SKM-1 (cell line): ENCODE results near the gene PRSS36.

ENCODE experiments used
- DNase-seq: peaks from one replicate; lab custom pipeline; 2025; ENCODE audit not compliant: unreplicated experiment; lab: John Stamatoyannopoulos, UW

The PRSS36 gene

DNA sequence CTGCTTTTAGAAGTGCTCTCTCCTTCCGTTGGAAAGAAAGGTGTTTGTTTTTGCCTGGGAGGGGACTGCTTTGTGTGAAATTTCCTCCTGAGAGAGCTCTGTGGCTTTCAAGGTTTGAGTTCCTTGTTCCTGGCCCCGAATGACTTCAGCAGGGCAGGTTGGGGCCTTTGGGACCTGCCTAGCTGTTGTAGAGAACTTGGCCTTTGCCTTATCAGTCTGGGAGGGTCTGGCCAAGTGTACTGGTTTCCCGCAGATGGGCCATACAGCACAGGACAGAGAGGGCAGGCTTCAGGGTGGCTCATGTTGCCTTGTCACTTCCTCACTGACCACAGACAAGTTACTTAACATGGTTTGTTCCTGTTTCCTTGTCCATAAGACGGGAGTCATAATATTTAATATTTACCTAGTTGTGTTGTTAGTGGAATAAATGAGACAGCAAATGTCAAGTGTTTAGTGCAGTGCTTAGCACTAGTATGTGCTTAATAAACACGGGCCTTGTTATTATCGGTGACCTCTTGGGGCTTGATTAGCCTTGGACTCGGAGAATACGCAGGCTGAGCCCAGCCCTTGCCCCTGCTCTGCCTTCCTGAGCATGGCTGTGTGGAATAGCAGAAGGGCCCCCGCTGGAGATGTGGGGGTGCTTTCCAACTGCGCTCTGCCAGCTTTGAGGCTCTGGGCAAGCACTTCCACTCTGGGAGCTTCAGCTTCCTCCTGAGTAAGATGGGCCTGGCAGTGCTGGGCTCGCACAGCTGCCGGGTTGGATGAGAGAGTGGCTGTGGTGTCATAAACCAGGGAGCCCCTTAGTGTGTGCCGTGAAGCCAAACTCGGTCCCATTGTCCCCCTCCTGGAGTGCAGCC lies 20.9 kb downstream of the PRSS36 start:
- DNase-seq, result peak; percentile 98

DNA sequence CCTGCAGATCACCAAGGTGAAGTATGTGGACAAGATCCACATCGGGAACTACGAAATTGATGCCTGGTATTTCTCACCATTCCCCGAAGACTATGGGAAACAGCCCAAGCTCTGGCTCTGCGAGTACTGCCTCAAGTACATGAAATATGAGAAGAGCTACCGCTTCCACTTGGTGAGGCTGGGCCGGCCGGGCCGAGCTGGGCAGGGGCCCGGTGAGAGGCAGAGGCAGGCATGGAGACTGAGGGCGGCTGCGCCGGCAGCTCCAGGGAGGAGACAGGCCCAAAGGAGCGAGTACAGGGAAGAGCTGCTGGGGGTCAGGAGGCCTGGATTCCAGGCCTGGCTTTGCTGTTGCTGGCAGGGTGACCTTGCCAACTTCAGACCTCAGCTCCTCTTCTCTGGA lies 22.7 kb downstream of the PRSS36 start:
- DNase-seq, result no peak

DNA sequence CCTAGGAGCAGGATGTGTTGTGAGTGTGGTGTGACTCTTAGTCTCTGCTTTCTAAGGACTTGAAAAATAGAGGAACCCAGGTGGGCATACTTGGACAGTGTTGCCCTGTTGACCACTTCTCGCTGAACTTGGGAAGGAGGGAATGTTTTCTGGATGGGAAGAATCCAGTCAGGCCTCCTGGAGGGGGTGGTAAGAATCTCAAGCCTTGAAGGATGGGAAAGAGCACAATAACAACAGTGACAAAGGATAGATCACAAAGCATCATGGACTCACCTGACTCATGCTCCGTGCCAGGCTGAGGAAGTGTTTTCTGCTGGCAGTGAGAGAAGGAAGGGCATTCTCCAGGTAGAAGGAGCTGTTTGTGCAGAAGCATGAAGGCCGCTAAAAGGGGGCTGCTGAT lies 24.0 kb downstream of the PRSS36 start:
- no peak for DNase-seq

DNA sequence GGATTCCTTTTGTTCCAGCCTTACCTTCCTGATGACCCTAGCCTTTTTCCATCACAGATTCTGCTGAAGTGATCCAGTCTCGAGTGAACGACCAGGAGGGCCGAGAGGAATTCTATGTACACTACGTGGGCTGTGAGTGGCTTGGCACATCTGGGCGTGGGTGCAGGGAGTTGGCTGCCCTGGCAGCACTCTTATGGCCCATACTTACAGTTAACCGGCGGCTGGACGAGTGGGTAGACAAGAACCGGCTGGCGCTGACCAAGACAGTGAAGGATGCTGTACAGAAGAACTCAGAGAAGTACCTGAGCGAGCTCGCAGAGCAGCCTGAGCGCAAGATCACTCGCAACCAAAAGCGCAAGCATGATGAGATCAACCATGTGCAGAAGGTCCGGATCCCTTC lies 29.7 kb downstream of the PRSS36 start:
- DNase-seq, result no peak

DNA sequence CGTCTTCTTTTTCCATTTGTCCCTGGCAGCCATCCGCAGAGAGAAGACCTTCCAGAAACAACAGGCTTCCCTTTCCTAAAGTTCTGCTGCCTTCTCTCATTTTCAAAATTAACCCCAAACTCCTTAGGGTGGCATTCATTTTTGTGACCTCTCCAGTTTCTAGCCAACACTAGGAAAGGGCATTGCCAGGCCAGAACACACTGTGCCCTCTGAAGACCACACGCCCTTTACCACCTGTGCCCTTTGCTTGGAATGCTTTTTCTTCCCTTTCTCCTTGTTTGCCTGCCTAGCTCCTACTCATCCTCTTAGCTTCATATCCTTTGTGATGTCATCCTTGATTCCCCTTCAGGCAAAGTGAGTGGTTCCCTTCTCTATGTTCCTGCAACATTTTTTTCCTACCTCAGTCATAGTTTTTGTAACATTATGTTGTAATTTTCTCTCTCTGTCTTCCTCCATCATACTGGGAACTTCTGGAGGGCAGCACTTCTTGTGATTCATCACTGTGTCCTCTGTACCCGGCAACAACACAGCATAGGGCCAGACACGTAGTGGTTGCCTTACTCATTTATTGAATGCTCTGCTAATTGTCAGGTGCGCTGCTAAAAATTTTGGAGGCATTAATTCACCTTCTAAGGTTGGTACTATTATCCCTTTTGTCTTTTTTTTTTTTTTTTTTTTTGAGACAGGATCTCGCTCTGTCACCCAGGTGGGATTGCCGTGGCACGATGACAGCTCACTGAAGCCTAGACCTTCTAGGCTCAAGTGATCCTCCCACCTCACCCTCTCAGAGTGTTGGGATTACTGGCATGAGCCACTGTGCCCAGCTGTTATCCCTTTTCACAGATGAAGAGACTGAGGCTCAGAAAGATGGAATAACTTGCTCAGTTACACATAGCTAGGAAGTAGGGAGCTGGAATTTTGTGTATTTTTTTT lies 31.4 kb downstream of the PRSS36 start:
- no peak for DNase-seq

DNA sequence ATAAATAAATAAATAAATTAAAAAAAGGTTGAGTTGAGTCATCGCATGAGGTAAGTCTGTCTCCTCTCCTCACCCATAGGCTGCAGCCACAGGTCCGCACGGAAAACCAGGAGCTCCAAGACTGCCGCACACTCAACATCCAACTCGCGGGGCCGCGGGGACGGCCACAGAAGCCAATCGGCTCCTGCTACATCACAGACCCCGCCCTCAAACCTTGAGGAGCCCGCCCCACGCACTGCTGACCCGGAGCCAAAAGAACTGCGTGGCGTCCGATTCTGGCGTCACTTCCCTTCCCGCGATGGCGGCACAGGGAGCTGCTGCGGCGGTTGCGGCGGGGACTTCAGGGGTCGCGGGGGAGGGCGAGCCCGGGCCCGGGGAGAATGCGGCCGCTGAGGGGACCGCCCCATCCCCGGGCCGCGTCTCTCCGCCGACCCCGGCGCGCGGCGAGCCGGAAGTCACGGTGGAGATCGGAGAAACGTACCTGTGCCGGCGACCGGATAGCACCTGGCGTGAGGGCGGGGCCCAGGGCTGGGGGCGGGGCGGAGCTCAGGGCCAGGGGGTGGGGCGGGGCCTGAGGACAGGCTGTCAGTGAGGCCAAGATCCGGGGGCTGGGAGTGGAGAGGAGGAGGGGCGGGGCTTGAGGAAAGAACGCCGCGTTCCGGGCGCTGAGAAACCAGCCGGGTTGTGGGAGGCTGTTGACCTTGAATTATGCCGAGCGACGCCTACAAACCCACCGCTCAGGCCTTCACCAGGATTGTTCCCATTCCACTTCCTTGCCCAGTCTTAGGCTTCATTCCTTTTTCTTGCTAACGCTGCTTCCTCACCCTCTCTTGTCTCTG lies 32.3 kb downstream of the PRSS36 start, which contains the start of gene KAT8:
Gene KAT8, plus strand, starts transcription at position 281 of the 839 bp plus-strand sequence. Its CDS starts 18 bp downstream, at position 299.
- peak; percentile 96 for DNase-seq

DNA sequence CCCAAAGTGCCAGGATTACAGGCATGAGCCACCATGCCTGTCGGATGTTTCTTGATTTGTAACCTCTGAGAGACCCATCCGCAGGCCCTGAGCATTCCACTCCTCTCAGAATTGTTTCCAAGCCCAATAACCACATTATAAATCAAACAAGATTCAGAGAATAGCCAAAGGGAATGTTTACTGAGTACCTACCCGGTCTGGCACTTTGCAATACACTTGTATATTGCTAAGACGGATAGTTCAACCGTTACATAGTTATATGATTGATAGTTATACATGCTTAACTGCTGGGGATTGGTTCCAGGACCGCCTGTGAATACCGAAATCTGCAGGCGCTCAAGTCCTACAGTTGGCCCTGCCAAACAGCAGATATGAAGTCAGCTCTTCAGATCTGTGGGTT lies 35.4 kb downstream of the PRSS36 start:
- DNase-seq, result no peak

DNA sequence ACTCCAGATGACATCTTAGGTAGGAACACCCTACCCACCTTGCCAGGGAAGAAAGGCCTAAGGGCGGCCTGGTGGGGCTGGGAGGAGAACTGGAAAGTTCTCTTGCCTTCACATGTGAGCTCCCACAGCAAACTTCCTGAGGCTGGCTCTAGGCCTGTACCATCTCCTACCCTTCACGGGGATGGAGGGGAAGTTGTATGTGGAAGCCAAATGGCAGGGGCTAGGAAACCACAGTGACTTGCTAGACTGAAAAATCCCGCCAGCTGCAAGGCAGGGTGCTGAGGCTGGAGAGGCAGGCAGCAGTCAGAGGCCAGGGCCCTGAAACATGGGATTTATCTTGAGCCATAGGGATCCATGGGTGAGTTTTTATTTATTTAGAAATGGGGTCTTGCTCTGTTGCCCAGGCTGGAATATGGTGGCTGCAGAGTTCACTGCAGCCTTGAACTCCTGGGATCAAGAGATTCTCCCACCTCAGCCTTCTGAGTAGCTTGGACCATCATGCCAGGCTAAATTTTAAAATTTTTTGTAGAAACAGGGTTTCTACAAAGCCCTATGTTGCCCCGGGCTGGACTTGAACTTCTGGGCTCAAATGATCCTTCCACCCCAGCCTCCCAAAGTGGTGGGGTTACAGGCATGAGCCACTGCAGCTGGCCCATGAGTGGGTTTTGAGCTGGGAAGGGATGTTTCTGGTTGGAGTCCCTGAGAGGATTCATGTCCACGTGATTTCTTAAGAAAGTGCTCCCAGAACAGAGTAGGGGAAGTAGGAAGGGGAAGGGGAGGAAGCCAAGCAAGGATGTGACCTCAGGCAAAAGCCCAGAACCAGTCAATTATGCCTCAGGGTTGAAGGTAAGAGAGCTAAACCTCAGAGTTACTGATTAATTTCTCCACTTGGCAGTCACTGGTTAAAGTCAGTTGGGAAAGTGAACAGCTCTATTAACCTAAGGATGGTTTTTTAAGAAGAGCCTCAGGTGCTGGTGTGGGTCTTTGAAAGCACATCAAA lies 36.4 kb downstream of the PRSS36 start:
- peak; percentile 78 for DNase-seq

DNA sequence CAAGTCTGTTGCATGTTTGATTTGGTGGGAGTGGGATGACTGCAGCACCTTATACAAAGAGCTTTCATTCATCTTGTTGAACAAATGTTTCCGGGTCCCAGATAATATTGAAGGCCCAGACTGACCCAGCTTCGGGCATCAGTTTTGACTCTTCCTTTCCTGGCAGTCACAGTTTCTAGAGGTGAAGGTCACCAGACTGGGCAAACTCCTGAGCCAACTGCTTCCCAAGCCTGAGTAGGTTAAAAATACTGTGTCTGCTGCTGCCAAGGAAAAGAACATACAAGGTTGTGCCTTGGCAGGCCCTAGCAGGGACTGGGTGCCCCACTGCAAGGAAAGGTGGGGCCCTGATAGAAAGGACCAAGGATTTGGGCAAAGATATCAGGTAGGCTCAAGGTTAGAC lies 37.2 kb downstream of the PRSS36 start:
- DNase-seq, result no peak

DNA sequence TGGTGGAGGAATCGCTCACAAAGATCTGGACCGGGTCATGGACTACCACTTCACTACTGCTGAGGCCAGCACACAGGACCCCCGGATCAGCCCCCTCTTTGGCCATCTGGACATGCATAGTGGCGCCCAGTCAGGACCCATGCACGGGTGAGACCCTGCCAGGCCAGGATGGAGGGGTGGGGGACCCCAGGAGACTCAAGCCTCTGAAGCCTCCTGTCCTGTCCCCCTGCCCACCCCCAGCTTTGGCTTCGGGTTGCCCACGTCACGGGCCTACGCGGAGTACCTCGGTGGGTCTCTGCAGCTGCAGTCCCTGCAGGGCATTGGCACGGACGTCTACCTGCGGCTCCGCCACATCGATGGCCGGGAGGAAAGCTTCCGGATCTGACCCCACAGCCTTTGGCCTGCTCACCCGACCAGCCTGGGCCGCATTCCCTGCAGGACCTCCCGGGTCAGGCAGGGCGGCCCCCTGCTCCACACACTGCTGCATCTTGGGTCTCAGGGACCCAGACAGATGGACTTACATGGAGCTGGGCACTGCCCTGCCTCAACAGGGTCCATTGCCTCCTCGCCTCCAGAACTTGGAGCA lies 37.9 kb downstream of the PRSS36 start:
- no peak for DNase-seq

DNA sequence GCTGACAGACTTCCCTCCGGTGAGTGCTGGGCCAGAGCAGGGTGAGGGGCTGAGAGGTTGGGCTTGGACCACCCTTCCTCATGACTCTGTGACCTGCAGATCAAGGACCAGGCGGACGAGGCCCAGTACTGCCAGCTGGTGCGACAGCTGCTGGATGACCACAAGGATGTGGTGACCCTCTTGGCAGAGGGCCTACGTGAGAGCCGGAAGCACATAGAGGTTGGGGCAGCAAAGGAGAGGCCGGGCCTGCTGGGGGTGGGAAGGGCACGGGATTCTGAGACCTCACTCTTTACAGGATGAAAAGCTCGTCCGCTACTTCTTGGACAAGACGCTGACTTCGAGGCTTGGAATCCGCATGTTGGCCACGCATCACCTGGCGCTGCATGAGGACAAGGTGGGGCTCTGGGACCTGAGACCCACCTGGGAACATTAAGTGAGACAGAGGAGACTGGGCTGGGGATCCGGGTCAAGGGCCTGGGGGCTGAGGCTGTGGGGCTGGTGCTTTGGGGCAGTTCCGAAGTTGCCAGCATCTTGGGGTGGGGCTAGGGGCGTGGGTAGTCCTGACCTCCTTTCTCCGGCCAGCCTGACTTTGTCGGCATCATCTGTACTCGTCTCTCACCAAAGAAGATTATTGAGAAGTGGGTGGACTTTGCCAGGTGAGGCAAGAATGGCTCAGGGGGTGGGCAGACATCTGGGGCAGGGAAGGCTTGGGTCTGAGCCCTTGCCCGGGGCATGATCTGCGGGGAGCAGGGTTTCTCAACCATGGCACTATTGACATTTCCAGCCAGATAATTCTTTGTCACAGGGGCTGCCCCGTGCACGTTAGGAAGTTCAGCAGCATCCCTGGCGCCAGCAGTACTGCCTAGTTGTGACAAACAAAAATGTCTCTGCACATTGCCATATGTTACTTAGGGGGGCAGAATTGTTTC lies 39.5 kb downstream of the PRSS36 start:
- DNase-seq, result no peak

DNA sequence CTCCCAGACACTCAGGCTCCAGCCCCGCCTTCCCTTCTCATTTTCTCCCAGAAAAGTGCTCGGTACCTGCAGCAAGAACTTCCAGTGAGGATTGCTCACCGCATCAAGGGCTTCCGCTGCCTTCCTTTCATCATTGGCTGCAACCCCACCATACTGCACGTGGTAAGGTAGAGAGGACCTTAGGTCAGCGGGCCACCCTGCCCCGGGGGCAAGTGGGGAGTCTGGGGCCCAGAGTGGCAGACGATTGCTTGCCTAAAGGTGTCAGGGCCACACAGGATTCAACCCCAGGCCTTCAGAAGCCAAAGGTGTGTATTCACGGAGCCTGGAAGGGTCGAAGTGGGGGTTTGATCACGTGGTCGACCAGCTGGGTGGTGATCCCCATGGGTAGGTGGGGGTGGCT lies 40.2 kb downstream of the PRSS36 start:
- no peak for DNase-seq

DNA sequence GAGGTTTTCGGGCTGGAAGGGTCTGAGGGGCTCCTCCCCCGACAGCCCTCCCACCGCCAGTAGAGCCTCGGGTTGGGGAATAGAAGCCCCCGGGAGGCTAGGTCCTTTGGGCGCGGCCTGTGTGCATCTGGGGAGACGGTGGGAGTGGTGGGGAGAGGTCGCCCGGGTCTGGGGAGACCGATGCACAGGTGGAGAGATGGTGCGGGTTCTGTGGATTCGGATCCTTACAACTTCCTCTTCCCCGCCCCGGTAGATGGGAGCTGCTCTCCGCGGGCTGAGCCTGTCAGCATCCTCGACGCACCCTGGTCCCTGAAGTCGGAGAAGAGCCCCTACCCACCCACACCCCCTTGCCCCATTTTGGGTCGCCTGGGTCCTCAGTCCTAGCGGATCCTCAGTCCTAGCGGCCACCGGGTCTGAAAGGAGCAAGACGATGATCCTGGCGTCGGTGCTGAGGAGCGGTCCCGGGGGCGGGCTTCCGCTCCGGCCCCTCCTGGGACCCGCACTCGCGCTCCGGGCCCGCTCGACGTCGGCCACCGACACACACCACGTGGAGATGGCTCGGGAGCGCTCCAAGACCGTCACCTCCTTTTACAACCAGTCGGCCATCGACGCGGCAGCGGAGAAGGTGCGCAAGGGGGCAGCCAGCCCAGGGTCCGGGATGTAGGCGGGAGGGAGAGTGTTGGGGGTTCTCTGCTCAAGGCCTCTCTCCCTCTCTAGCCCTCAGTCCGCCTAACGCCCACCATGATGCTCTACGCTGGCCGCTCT lies 40.9 kb downstream of the PRSS36 start:
- no peak for DNase-seq

DNA sequence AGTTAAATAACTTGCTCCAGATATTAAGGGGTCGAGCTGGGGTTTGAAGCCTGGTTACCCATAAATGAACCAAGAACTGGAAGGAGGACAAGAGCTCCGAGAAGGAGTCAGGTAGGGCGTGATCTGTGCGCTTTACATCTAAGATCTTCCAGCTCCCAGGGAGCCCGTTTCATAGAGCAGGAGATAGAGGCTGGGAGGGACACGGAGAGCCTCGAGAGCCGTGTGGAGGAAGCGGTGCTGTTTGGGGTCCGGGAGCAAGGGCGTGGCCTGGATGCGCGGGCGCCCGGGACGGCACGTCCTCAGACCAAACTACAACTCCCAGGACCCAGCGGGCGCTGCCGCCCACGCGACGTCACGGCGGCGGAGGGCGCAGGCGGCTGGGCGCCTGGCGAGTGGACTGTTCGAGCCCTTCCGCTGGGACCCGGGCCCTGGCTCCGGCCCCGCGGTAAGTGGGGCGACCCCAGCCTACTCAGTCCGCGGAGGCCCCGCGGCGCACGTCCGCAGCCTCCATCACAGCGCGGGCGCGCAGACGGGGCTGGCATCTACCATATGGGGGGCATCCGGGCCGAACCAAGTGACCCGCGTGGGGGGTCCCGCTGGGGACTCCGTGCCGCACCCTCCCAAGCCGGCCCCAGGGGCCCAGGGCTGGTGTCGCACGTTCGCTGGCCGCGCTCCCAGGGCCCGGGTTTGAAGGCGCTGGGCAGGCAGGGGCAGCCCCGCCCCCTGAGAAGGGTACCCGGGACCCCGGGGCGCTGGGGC lies 41.7 kb downstream of the PRSS36 start, which contains the start of gene BCKDK:
Gene BCKDK, plus strand, starts transcription at position 352 of the 759 bp plus-strand sequence. CDS start 838 bp downstream, outside the sequence.
- peak; percentile 57 for DNase-seq

DNA sequence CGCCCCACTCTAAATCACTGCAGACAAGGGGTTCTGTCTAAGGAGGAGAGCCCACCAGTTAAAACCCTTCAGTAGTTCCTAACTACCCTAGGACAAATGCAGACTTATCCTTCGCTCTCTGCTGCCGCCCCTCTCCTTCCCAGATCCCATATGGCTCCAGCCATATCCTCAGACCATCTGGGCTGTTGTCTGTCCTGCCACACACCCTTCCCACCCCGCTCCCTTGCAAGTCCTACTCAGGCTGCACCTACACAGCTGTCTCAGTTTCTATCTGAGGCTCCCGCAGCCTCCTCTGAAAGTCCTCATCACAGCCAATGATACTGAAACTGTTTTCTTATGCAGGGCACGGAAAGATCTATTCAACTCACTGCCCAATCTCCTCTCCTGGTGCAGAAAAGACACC lies 42.4 kb downstream of the PRSS36 start:
- DNase-seq, result no peak
